HG03039 (cell line): ENCODE measurements around the gene REM1.

Source experiments
- ATAC-seq: cut with Tn5 transposase; IDR thresholded peaks from one replicate; pipeline ENCODE4 v1.9.1; 2021; ENCODE audit warnings: mild to moderate bottlenecking, moderate library complexity; ENCODE audit not compliant: unreplicated experiment

The REM1 gene

DNA sequence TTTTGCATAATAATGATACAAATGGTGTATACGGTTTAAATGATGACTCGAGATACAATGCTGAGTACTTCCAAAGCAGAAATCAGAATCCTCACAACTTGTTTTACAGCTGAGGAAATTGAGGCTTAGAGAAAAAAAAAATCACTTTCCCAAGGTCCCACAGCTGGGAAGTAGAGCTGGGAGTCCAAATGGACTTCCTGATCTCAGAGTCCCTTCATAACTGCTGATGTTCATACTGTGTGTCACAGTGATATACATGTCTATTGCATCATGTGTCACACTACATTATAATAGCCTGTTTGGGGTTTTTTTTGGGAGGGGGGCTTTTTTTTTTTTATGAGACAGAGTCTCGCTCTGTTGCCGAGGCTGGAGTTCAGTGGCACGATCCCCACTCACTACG is 47.6 kb downstream of the REM1 start:
- no peak for ATAC-seq

DNA sequence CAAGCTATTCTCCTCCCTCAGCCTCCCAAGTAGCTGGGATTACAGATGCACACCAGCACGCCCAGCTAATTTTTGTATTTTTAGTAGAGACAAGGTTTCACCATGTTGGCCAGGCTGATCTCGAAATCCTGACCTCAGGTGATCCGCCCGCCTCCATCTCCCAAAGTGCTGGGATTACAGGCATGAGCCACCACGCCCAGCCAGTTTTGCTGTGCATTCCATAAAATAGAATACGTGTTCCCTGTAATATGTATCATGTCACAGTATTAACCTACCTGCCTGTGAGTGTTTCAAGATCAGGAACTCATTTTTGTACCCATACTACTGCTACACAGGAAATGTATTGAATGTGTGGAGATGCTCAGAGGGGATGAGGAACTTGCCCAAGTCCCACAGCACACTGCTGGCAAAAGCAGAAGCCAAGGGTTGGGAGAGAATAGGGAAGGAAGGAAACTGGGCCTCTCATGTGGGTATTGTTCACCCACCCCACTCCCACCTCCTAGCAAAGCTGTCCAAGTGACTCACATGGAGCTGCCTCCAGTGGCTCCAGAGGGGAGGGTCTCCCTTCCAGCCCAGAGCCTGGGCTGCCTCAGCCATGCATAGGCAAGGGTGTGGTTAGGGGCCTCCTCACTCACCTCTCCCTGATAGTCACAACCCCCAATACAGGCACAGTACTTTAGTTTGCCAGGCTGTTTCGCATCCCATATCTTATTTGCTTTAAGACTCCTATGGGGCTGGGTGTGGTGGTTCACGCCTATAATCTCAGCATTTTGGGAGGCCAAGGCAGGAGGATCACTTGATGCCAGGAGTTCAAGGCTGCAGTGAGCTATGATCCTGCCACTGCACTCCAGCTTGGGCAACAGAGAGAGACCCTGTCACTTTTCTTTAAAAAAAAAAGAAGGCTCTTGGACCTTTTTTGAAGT is 48.5 kb downstream of the REM1 start:
- ATAC-seq: no peak

DNA sequence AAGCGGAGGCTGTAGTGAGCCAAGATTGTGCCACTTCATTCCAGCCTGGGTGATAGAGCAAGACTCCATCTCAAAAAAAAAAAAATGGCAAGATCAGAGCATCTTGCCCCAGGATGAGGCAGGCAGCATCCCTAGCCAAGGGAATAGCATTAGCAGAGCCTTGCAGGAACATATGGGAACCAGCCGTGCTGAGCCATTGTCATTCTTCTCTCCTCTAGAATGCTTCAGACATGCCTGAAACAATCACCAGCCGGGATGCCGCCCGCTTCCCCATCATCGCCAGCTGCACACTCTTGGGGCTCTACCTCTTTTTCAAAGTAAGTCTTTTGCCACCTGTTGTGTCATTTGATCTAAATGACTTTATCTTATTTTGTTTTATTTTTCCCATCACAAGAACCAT is 52.2 kb downstream of the REM1 start:
- no peak for ATAC-seq
